ENCODE measurements around the gene TGM4. TPM values are rescaled to one million over a fixed set of nuclear protein-coding genes. Genes with fewer than 3 reads are reported as not detected.

Gene TGM4
- total RNA-seq, 1 donor from 2014 or later = not detected

GRCh38 chr3:44887101-44887500 is 12.7 kb downstream of the TGM4 start:
- H3K4me3 Mint-ChIP-seq = no peak overlapping the region
- H3K9me3 Mint-ChIP-seq = no peaks in the 10 kb centered on the region
- TF ChIP-seq CTCF (IDR thresholded peaks at IDR 0.05) = no peak
- POLR2A ChIA-PET = no interaction called here
- no peaks in the 10 kb centered on the region for H3K36me3 Mint-ChIP-seq (ENCODE audit: low read depth)
- CTCF ChIA-PET = no interaction called here
- peaks cover 14% of the 10 kb centered on the region for H3K27me3 Mint-ChIP-seq
- no peak overlapping the region for H3K27ac Mint-ChIP-seq
- DNase-seq (no peak), ATAC-seq (ENCODE audit: low read depth) (no peak)
- H3K4me1 Mint-ChIP-seq = no peaks in the 10 kb centered on the region
- intact Hi-C loops (cut with micrococcal nuclease) = no loop called here

- DNase-seq (no peak), ATAC-seq (ENCODE audit: low read depth) (no peak)
- no peaks in the 10 kb centered on the region for H3K4me1 Mint-ChIP-seq
- H3K36me3 Mint-ChIP-seq (ENCODE audit: low read depth) = no peaks in the 10 kb centered on the region
- ChIA-PET CTCF (no interaction called here), POLR2A (no interaction called here)
- TF ChIP-seq CTCF (IDR thresholded peaks at IDR 0.05) = no peak
- peaks cover 3% of the 10 kb centered on the region for H3K27me3 Mint-ChIP-seq
- H3K27ac Mint-ChIP-seq = no peak overlapping the region
- intact Hi-C loops (cut with micrococcal nuclease) = no loop called here
- no peaks in the 10 kb centered on the region for H3K9me3 Mint-ChIP-seq
- no peak overlapping the region for H3K4me3 Mint-ChIP-seq
These were observed 15.8 kb downstream of the TGM4 start for GRCh38 chr3:44890258-44890657.

GRCh38 chr3:44890852-44891251 is 16.4 kb downstream of the TGM4 start:
- H3K36me3 Mint-ChIP-seq (ENCODE audit: low read depth) = no peaks in the 10 kb centered on the region
- TF ChIP-seq CTCF (IDR thresholded peaks at IDR 0.05) = no peak
- no peak overlapping the region for H3K27ac Mint-ChIP-seq
- intact Hi-C loops (cut with micrococcal nuclease) = no loop called here
- no peak for DNase-seq
- no peaks in the 10 kb centered on the region for H3K4me1 Mint-ChIP-seq
- no peaks in the 10 kb centered on the region for H3K9me3 Mint-ChIP-seq
- ChIA-PET POLR2A (no interaction called here), CTCF (no interaction called here)
- H3K27me3 Mint-ChIP-seq = peaks cover 3% of the 10 kb centered on the region
- ATAC-seq (ENCODE audit: low read depth) = no peak
- H3K4me3 Mint-ChIP-seq = no peak overlapping the region

GRCh38 chr3:44892689-44893088 is 18.3 kb downstream of the TGM4 start:
- H3K27me3 Mint-ChIP-seq = peaks cover 2% of the 10 kb centered on the region
- peaks cover 5% of the 10 kb centered on the region for H3K4me1 Mint-ChIP-seq
- DNase-seq = no peak
- POLR2A ChIA-PET = no interaction called here
- TF ChIP-seq CTCF (IDR thresholded peaks at IDR 0.05) = no peak
- H3K4me3 Mint-ChIP-seq = no peak overlapping the region
- ATAC-seq (ENCODE audit: low read depth) = no peak
- H3K9me3 Mint-ChIP-seq = no peaks in the 10 kb centered on the region
- no peak overlapping the region for H3K27ac Mint-ChIP-seq
- CTCF ChIA-PET = no interaction called here
- no peaks in the 10 kb centered on the region for H3K36me3 Mint-ChIP-seq (ENCODE audit: low read depth)
- intact Hi-C loops (cut with micrococcal nuclease) = no loop called here

GRCh38 chr3:44893097-44893496 is 18.7 kb downstream of the TGM4 start:
- TF ChIP-seq CTCF (IDR thresholded peaks at IDR 0.05) = no peak
- Mint-ChIP-seq H3K9me3 (no peaks in the 10 kb centered on the region), H3K4me3 (no peak overlapping the region), H3K27me3 (peaks cover 2% of the 10 kb centered on the region), H3K36me3 (ENCODE audit: low read depth) (no peaks in the 10 kb centered on the region), H3K27ac (no peak overlapping the region), H3K4me1 (peaks cover 5% of the 10 kb centered on the region)
- ChIA-PET CTCF (no interaction called here), POLR2A (no interaction called here)
- intact Hi-C loops (cut with micrococcal nuclease) = no loop called here
- DNase-seq = no peak
- no peak for ATAC-seq (ENCODE audit: low read depth)

All from activated B cell treated with CpG ODN at 0.5 μM for 24 hours (primary cell).